ENCODE data around the gene NDFIP2.

The NDFIP2 gene

DNA sequence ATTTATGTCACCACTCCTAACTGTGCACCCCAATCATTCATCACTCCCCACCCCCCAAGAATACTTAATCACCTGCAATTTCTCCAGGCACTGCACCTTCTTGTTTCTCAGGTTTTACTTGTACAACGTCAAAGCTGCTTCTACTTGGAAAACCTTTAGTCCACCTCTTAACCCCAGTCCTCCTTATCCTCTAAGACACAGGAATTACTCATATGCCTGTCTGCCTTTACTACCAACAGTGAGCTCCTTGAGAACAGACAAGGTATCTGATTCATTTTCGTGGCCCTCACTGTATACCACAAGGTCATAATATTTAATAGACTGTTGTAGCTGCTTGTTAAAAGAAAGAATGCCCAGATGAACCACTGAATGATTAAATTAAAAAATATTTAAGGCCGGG, 21.0 kb upstream of the NDFIP2 start:
- DNase-seq: no peak

- DNase-seq: no peak
These were observed 18.1 kb upstream of the NDFIP2 start for GRCh38 chr13:79462895-79463294.

GRCh38 chr13:79463604-79464003, 17.4 kb upstream of the NDFIP2 start:
- DNase-seq: no peak

- DNase-seq: no peak
These were observed 14.1 kb upstream of the NDFIP2 start for GRCh38 chr13:79466872-79467271.

GRCh38 chr13:79468402-79468801, 12.6 kb upstream of the NDFIP2 start:
- no peak for DNase-seq

- DNase-seq: no peak
These were observed 12.1 kb upstream of the NDFIP2 start for GRCh38 chr13:79468819-79469218.

DNA sequence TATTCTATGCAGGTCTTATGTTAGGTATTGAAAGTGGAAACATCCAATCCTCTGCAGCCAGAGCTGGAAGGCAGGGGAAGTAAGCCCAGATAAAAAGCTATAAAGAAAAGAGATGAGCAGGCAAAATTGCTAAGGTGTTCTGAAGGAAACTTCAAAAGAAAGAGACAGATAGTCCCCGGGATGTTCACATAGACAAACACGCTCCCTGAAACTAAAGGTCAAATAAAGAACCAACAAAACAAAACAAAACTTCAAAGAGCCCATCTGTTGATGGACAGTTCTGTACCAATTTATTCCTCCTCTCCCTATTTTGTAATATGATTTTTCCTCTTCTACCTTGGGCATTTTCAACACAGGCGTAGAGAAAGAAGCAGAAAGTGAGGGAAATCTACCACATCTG, 11.3 kb upstream of the NDFIP2 start:
- no peak for DNase-seq

- no peak for DNase-seq
These were observed 10.3 kb upstream of the NDFIP2 start for GRCh38 chr13:79470666-79471065.

DNA sequence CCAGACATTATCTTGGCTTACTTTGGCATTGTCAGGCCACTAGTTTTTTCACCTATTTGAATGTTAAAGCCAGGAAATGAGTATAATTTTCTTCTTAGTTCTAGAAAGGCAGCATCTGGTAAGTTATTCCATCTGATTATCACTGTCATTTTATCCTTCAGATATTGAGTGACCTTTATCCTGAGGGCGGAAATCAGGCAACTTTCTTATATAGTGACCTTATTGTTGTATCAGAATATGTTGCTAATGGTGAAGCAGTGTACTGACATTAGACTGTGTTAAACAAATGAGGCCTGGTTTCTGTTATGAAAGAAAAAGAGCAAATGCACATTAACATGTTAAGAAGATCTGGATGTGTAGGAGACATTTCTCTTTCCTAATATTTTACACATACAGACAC, 5.4 kb upstream of the NDFIP2 start:
- DNase-seq: no peak

DNA sequence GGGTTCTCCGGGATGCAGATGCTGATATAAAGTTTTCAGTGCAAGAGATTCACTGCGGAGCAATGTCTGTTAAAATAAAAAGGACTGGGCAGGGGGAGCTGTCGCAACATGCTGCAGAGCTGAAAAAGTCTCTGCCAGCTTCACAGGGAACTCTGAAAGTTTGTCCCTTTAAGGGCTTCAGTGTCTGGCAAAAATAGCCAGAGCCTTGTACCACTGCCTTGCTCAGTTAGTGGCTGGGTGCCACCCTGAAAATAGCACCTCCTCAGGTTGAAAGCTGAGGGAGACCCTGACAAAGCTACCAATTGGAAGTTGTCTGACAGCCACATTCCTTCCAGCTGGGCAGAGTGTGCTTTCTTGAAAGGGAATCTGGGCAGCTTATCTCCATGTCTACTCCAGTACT, 3.0 kb upstream of the NDFIP2 start:
- no peak for DNase-seq

DNA sequence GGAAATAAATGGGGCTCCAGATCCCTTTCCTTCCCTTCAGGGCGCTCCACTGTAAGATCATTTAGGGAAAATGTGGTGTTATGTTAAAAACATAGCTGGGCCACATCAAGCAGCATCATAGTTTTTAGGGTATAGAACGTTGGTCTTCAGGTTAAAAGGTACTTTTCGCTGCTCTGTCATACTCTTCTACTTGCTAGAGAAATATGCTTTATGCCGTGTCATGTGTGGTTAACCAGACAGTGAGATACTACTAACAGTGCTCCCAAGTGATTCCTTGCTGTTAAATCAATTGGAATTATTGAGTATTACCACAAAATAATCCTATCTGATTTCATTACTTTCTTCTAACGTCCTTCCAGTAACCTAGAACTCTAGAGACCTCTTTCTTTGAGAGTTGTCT, 1.1 kb upstream of the NDFIP2 start:
- no peak for DNase-seq

GRCh38 chr13:79481685-79482052, 714 bp downstream of the NDFIP2 start:
- DNase-seq: peak; percentile 53

DNA sequence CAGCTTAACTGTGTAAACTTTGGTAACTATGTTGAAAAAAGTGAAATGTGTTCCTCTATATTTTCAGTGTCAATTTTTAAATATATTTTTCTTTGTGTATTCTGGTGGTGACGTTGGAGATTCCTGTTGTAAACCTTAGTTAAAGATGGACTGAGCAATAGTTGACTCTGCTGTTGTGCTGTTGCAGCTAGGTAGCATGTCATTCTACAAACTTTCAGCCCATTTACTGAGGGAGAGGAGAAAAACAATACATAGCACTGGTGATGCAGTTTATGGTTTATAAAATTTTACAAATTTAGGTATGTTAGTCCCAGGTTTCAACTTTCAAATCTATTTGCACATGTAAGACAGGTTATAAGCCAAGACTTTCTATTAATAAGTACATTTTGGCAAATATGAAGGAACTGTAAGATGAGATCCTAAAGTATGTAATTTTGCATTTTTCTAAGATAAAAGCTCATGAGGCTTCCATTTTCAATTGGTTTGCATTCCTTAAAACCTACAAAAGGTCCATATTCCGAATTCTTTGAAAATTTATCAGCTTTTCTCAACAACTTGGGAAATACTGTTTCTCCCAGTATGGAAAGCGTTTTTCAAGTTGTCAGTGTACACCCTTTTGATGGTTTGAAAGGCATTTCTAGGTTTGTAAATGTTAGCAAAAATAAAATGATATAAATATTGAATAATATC, 1.5 kb downstream of the NDFIP2 start:
- no peak for DNase-seq

- DNase-seq: no peak
These were observed 2.2 kb downstream of the NDFIP2 start for GRCh38 chr13:79483086-79483706.

- no peak for DNase-seq
These were observed 4.3 kb downstream of the NDFIP2 start for GRCh38 chr13:79485014-79485811.

DNA sequence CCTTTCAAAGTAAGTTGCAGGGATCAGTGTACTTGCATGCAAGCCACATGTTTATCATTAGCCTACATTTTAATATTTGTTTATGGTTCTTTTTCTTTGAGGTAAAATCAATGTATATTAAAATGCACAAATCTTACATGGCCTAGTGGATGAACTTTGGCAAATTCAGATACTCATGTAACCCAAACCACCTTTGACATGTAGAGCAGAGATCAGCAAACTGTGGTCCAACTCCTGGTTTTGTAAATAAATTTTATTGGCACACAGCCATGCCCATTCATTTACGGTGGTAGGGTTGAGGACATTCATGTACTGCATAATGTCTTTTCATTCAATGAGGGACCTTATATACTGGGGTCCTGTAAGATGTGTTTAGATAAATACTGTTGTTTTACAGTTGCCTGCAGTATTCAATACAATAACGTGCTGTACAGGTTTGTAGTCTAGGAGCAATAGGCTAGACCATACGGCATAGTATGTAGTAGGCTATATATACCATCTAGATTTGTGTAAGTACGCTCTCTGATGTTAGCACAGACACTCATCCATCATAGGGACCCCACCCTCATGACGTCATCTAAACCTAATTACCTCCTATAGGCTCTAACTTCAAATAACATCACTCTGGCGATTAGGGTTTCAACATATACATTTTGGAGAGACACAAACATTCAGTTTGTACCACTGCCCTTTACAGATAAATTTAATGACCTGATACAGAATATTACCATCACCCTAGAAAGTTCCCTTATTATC, 5.7 kb downstream of the NDFIP2 start:
- no peak for DNase-seq

- no peak for DNase-seq
These were observed 9.4 kb downstream of the NDFIP2 start for GRCh38 chr13:79490326-79490725.

DNA sequence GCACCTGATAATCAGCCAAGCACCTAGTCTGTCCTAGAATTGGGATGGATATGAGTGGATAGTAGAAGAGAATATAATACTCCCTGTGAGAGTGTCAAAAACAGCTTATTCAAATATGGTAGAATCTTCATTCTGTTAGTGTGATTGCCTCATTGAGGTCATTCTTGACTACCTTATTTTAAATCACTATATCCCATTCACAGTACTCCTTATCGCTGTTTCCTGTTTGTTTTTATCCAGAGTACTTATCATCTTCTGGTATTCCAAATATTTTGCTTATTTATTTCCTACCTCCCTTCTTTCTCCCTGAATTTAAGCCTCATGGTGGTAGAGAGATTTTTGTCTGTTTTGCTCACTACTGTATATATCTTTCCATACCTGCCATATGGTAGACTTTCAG, 9.9 kb downstream of the NDFIP2 start:
- no peak for DNase-seq

GRCh38 chr13:79491715-79492114, 10.8 kb downstream of the NDFIP2 start:
- DNase-seq: no peak

GRCh38 chr13:79492313-79492798, 11.4 kb downstream of the NDFIP2 start:
- DNase-seq: no peak

DNA sequence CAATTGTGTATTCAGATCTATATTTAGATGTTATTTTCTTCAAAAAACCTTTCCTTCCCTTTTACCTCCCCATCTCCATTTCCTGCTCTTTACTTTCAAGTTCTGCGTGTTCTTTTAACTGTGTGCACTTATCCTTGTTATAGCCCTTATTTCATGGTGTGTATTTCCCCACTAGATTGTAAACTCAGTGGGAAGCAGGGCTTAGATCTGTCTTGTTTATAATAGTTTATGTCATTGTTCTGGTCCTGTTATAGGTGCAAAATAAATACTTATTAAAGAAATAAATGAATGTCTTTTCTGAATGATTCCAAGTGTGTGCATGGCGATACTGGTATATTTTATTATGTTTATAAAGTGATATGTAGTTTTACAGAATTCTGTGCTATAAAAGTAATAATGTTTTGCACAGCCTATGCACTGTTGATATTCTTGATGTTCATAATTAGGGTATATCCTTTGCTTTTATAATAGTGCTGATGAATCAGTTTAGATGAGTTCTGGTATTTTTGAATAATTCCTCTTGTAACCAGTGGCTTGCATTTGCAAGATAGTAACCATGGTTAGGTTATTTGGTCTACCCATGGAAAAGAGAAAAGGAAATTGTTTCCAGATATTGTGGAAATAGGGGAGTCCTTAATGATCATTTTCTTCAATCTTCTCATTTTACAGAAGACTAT, 12.1 kb downstream of the NDFIP2 start:
- DNase-seq: no peak

GRCh38 chr13:79496188-79496587, 15.2 kb downstream of the NDFIP2 start:
- no peak for DNase-seq

DNA sequence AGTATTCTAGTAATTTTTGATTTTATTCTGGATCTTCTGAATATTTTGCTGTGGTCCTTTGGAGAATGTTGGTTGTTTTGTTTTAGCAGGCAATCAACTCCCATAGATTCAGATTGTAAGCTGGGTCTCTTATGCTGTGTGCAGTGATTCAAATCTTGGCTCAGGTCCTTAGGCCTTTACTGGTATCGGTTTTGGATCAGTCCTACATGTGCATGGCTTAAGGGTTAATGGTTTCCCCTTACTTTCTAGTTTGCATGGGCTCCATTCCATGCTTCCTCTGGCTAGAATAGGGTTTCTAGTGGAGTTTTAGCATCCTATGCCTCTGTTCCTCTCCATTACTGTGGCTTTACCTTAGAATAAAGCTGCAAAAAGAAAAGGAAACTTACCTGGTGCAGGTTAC, 16.1 kb downstream of the NDFIP2 start:
- no peak for DNase-seq

All from NCI-H2171 treated with DMSO at 0.1 percent for 48 hours (cell line).